SK-N-SH treated with all-trans-retinoic acid at 6 μM for 48 hours (cell line): ENCODE data around the gene RALGPS1.

Experiments used
- ATAC-seq: fragments of 200-7000 bp; cut with Tn5 transposase; 3 replicates; pipeline ENCODE4 v1.9.1; 2020; ENCODE audit warnings: mild to moderate bottlenecking, moderate library complexity
- ARNTL ChIP-seq: fragments of 450-650 bp; formaldehyde crosslinking; IDR thresholded peaks from 2 replicates; pipeline ENCODE4 v1.5.0; 2020; ENCODE audit warnings: low read depth, mild to moderate bottlenecking, moderate library complexity, borderline replicate concordance
- BACH2 ChIP-seq: fragments of 250-450 bp; sonication (Bioruptor Pico); IDR thresholded peaks from 2 replicates; pipeline ENCODE4 v1.9.0; 2021; ENCODE audit warnings: mild to moderate bottlenecking, borderline replicate concordance
- CREB5 ChIP-seq: fragments of 250-450 bp; sonication (Bioruptor Pico); IDR thresholded peaks from 2 replicates; pipeline ENCODE4 v1.5.1; 2020; ENCODE audit warnings: low read depth, mild to moderate bottlenecking, moderate library complexity
- CSDC2 ChIP-seq: fragments of 250-450 bp; sonication (Bioruptor Pico); IDR thresholded peaks from 2 replicates; pipeline ENCODE4 v1.5.0; 2020; ENCODE audit warnings: mild to moderate bottlenecking, moderate library complexity
- CSRNP3 ChIP-seq: fragments of 250-450 bp; sonication (Bioruptor Pico); IDR thresholded peaks from 2 replicates; pipeline ENCODE4 v1.5.1; 2021; ENCODE audit warnings: mild to moderate bottlenecking, moderate library complexity
- ESRRG ChIP-seq: fragments of 250-450 bp; sonication (Bioruptor Pico); IDR thresholded peaks from 2 replicates; pipeline ENCODE4 v1.6.1; 2021; ENCODE audit warnings: mild to moderate bottlenecking
- GLIS3 ChIP-seq: fragments of 250-450 bp; sonication (Bioruptor Pico); IDR thresholded peaks from 2 replicates; pipeline ENCODE4 v1.5.0; 2020; ENCODE audit warnings: mild to moderate bottlenecking, moderate library complexity
- OSR1 ChIP-seq: fragments of 250-450 bp; sonication (Bioruptor Pico); IDR thresholded peaks from 2 replicates; pipeline ENCODE4 v1.8.0; 2022; ENCODE audit warnings: moderate library complexity, mild to moderate bottlenecking, inconsistent platforms
- PATZ1 ChIP-seq: fragments of 250-450 bp; sonication (Bioruptor Pico); IDR thresholded peaks from 2 replicates; pipeline ENCODE4 v1.8.0; 2020; ENCODE audit warnings: mild to moderate bottlenecking, moderate library complexity, borderline replicate concordance
- POU6F1 ChIP-seq: fragments of 250-450 bp; sonication (Bioruptor Pico); IDR thresholded peaks from 2 replicates; pipeline ENCODE4 v1.8.0; 2021; ENCODE audit warnings: low read depth, mild to moderate bottlenecking, moderate library complexity, borderline replicate concordance
- PPARA ChIP-seq: fragments of 250-450 bp; sonication (Bioruptor Pico); IDR thresholded peaks from 2 replicates; pipeline ENCODE4 v1.5.0; 2020; ENCODE audit warnings: mild to moderate bottlenecking, borderline replicate concordance
- RARB ChIP-seq: fragments of 250-450 bp; sonication (Bioruptor Pico); IDR thresholded peaks from 2 replicates; pipeline ENCODE4 v1.8.0; 2021; ENCODE audit warnings: mild to moderate bottlenecking, moderate library complexity
- SNAI2 ChIP-seq: fragments of 250-450 bp; sonication (Bioruptor Pico); IDR thresholded peaks from 2 replicates; pipeline ENCODE4 v1.5.0; 2020; ENCODE audit warnings: mild to moderate bottlenecking, moderate library complexity
- TCF4 ChIP-seq: fragments of 250-450 bp; sonication (Bioruptor Pico); IDR thresholded peaks from 2 replicates; pipeline ENCODE4 v1.8.0; 2021; ENCODE audit warnings: mild to moderate bottlenecking, moderate library complexity, borderline replicate concordance
- ZC3H10 ChIP-seq: fragments of 250-450 bp; sonication (Bioruptor Pico); IDR thresholded peaks from 2 replicates; pipeline ENCODE4 v1.5.1; 2021; ENCODE audit warnings: mild to moderate bottlenecking, moderate library complexity
- ZNF70 ChIP-seq: fragments of 450-650 bp; formaldehyde crosslinking; IDR thresholded peaks from 2 replicates; pipeline ENCODE4 v1.5.0; 2020; ENCODE audit warnings: mild to moderate bottlenecking, moderate library complexity

Gene RALGPS1

GRCh38 chr9:127209220-127209619 lies 294.6 kb downstream of the RALGPS1 start:
- ATAC-seq: no peak

GRCh38 chr9:127209948-127210640 lies 295.5 kb downstream of the RALGPS1 start:
- ATAC-seq: no peak
- no peak for TF ChIP-seq CSDC2 (CRISPR knock-in tag)
- TF ChIP-seq CREB5 (CRISPR knock-in tag): no peak
- TF ChIP-seq POU6F1 (CRISPR knock-in tag): no peak
- no peak for TF ChIP-seq ARNTL
- TF ChIP-seq ESRRG (CRISPR knock-in tag): no peak
- no peak for TF ChIP-seq CSRNP3 (CRISPR knock-in tag)
- TF ChIP-seq BACH2 (CRISPR knock-in tag): no peak
- TF ChIP-seq ZNF70 (CRISPR knock-in tag): no peak
- no peak for TF ChIP-seq PPARA
- TF ChIP-seq GLIS3 (CRISPR knock-in tag): no peak
- TF ChIP-seq RARB (CRISPR knock-in tag): no peak
- no peak for TF ChIP-seq TCF4 (CRISPR knock-in tag)
- TF ChIP-seq SNAI2 (CRISPR knock-in tag): no peak

More at GRCh38 chr9:127209220-127209619, 294.6 kb downstream of the RALGPS1 start:
- TF ChIP-seq SNAI2 (CRISPR knock-in tag) (no peak), ESRRG (CRISPR knock-in tag) (no peak), CSRNP3 (CRISPR knock-in tag) (no peak), GLIS3 (CRISPR knock-in tag) (no peak), PATZ1 (CRISPR knock-in tag) (no peak), CREB5 (CRISPR knock-in tag) (no peak), ZNF70 (CRISPR knock-in tag) (no peak), ZC3H10 (no peak), RARB (CRISPR knock-in tag) (no peak), PPARA (no peak), POU6F1 (CRISPR knock-in tag) (no peak), OSR1 (CRISPR knock-in tag) (no peak)
